DND-41 (cell line): Measurements from ENCODE around the gene KCNK3.

Experiments
- ATAC-seq: fragments of 200-7000 bp; cut with Tn5 transposase; 3 replicates; pipeline ENCODE4 v1.9.1; 2021; ENCODE audit warnings: low read depth; ENCODE audit not compliant: insufficient read depth
- DNase-seq: peaks from one replicate; pipeline ENCODE4 v3.0.0-alpha.2; 2020
- H2AFZ ChIP-seq: 2 replicates; pipeline ENCODE4 v1.6.0; 2012; ENCODE audit warnings: low read depth, low read length
- H3K27ac ChIP-seq: 2 replicates; pipeline ENCODE4 v1.5.1; 2012; ENCODE audit warnings: low read length, inconsistent platforms
- H3K27me3 ChIP-seq: fragments of 200-600 bp; sonication (generic); 2 replicates; pipeline ENCODE4 v1.6.0; 2012; ENCODE audit warnings: low read length, mild to moderate bottlenecking, inconsistent platforms; ENCODE audit not compliant: insufficient read depth, poor library complexity
- H3K36me3 ChIP-seq: 2 replicates; pipeline ENCODE4 v1.5.1; 2012; ENCODE audit warnings: low read length, inconsistent platforms; ENCODE audit not compliant: insufficient read depth
- H3K4me1 ChIP-seq: 2 replicates; pipeline ENCODE4 v1.5.1; 2012; ENCODE audit warnings: mild to moderate bottlenecking, low read length; ENCODE audit not compliant: insufficient read depth
- H3K4me2 ChIP-seq: 2 replicates; pipeline ENCODE4 v1.6.0; 2012; ENCODE audit warnings: mild to moderate bottlenecking, moderate library complexity, low read length, inconsistent platforms; ENCODE audit not compliant: insufficient read depth
- H3K4me3 ChIP-seq, 2 experiments: fragments of 200-600 bp in 1 of 2; shearing (Covaris generic) in 1 of 2; 2 replicates each; pipeline ENCODE4 v1.5.1; 2012 to 2016; ENCODE audit warnings: inconsistent platforms in 2 of 2, low read length in 2 of 2, mild to moderate bottlenecking in 2 of 2, low read depth in 1 of 2, moderate library complexity in 1 of 2
- H3K79me2 ChIP-seq: 2 replicates; pipeline ENCODE4 v1.6.0; 2012; ENCODE audit warnings: low read length, inconsistent platforms; ENCODE audit not compliant: insufficient read depth
- H3K9ac ChIP-seq: 2 replicates; pipeline ENCODE4 v1.6.0; 2012; ENCODE audit warnings: low read depth, mild to moderate bottlenecking, inconsistent platforms, low read length, moderate library complexity
- H3K9me3 ChIP-seq: 2 replicates; pipeline ENCODE4 v1.5.1; 2012; ENCODE audit warnings: low read length, moderate library complexity, mild to moderate bottlenecking, inconsistent platforms; ENCODE audit not compliant: insufficient read depth, severe bottlenecking
- H4K20me1 ChIP-seq: 2 replicates; pipeline ENCODE4 v1.6.0; 2012; ENCODE audit warnings: low read length; ENCODE audit not compliant: insufficient read depth
- EZH2 ChIP-seq: IDR thresholded peaks from 3 replicates; pipeline ENCODE4 v1.6.1; 2012; ENCODE audit warnings: borderline replicate concordance, low read depth, mild to moderate bottlenecking, moderate library complexity, low read length, inconsistent platforms; ENCODE audit not compliant: severe bottlenecking
- TF ChIP-seq, protein P1 (sequence below): IDR thresholded peaks from 2 replicates; pipeline ENCODE4 v1.5.1; 2012; ENCODE audit warnings: borderline replicate concordance, low read length, moderate library complexity, mild to moderate bottlenecking; ENCODE audit not compliant: poor library complexity, severe bottlenecking; ENCODE audit errors: extremely low read depth

Gene KCNK3

GRCh38 chr2:26735883-26736588 lies 43.5 kb downstream of the KCNK3 start:
- Histone ChIP-seq H2AFZ (no peak overlapping the region), H3K27me3 (peaks cover 7% of the 10 kb centered on the region), H3K27ac (no peak overlapping the region), H4K20me1 (peaks cover 3% of the 10 kb centered on the region; the same call in 1 of the 2 replicates), H3K4me3 (no peak overlapping the region), H3K4me1 (no peaks in the 10 kb centered on the region), H3K36me3 (no peaks in the 10 kb centered on the region), H3K9ac (no peak overlapping the region), H3K9me3 (no peaks in the 10 kb centered on the region), H3K79me2 (no peaks in the 10 kb centered on the region), H3K4me2 (no peak overlapping the region)
- DNase-seq (no peak), ATAC-seq (no peak)
- TF ChIP-seq, protein P1, sequence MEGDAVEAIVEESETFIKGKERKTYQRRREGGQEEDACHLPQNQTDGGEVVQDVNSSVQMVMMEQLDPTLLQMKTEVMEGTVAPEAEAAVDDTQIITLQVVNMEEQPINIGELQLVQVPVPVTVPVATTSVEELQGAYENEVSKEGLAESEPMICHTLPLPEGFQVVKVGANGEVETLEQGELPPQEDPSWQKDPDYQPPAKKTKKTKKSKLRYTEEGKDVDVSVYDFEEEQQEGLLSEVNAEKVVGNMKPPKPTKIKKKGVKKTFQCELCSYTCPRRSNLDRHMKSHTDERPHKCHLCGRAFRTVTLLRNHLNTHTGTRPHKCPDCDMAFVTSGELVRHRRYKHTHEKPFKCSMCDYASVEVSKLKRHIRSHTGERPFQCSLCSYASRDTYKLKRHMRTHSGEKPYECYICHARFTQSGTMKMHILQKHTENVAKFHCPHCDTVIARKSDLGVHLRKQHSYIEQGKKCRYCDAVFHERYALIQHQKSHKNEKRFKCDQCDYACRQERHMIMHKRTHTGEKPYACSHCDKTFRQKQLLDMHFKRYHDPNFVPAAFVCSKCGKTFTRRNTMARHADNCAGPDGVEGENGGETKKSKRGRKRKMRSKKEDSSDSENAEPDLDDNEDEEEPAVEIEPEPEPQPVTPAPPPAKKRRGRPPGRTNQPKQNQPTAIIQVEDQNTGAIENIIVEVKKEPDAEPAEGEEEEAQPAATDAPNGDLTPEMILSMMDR: no peak
- TF ChIP-seq EZH2: no peak

GRCh38 chr2:26737221-26737620 lies 44.7 kb downstream of the KCNK3 start:
- no peaks in the 10 kb centered on the region for H3K4me1 ChIP-seq
- H4K20me1 ChIP-seq: peaks cover 3% of the 10 kb centered on the region; the same call in 1 of the 2 replicates
- H3K4me3 ChIP-seq: no peak overlapping the region
- H3K79me2 ChIP-seq: no peaks in the 10 kb centered on the region
- no peak overlapping the region for H3K27ac ChIP-seq
- no peak overlapping the region for H3K4me2 ChIP-seq
- ATAC-seq: no peak
- DNase-seq: no peak
- H2AFZ ChIP-seq: no peak overlapping the region
- H3K9ac ChIP-seq: no peak overlapping the region
- peaks cover 7% of the 10 kb centered on the region for H3K27me3 ChIP-seq
- TF ChIP-seq, protein P1: no peak
- no peak for TF ChIP-seq EZH2
- no peaks in the 10 kb centered on the region for H3K36me3 ChIP-seq
- H3K9me3 ChIP-seq: no peaks in the 10 kb centered on the region

GRCh38 chr2:26738481-26738880 lies 46.0 kb downstream of the KCNK3 start:
- DNase-seq (no peak), ATAC-seq (no peak)
- H4K20me1 ChIP-seq: peaks cover 3% of the 10 kb centered on the region; the same call in 1 of the 2 replicates
- H3K27ac ChIP-seq: no peak overlapping the region
- H2AFZ ChIP-seq: no peak overlapping the region
- no peak overlapping the region for H3K9ac ChIP-seq
- no peak overlapping the region for H3K4me3 ChIP-seq
- no peaks in the 10 kb centered on the region for H3K27me3 ChIP-seq
- H3K4me2 ChIP-seq: no peak overlapping the region
- H3K79me2 ChIP-seq: no peaks in the 10 kb centered on the region
- no peaks in the 10 kb centered on the region for H3K36me3 ChIP-seq
- TF ChIP-seq EZH2: no peak
- TF ChIP-seq, protein P1: no peak
- H3K4me1 ChIP-seq: no peaks in the 10 kb centered on the region
- no peaks in the 10 kb centered on the region for H3K9me3 ChIP-seq
